AG10803 (cell line): Measurements from ENCODE around the gene DNAJC30.

Experiments used
- DNase-seq: peaks from one replicate; pipeline ENCODE4 v3.0.0; 2010; ENCODE audit warnings: low read depth
- H3K4me3 ChIP-seq: 2 replicates; pipeline ENCODE4 v1.5.1; 2011; ENCODE audit warnings: mild to moderate bottlenecking, low read length, control low read depth
- TF ChIP-seq, protein P1 (sequence below): conservative IDR thresholded peaks from 2 replicates; pipeline ENCODE4 v1.5.1; 2011; ENCODE audit warnings: mild to moderate bottlenecking, low read length, control low read depth, inconsistent platforms

DNAJC30 gene

DNA sequence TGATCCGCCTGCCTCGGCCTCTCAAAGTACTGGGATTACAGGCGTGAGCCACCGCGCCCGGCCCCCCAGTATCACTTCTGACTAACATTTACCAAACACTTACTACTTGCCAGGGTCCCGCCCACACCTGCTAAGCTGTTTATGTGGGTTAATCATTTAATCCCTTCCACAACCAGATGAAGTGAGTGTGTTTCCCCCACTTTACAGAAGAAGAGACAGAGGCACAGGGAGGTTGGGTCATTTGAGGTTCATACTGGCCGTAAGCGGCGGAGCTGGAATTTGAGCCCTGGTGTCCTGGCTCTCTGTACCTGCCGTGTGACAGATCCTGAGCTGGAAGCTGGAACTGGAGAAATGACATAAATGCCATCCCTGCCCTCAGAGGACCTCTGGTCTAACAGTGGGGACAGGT is 30.7 kb downstream of the DNAJC30 start:
- TF ChIP-seq, protein P1, sequence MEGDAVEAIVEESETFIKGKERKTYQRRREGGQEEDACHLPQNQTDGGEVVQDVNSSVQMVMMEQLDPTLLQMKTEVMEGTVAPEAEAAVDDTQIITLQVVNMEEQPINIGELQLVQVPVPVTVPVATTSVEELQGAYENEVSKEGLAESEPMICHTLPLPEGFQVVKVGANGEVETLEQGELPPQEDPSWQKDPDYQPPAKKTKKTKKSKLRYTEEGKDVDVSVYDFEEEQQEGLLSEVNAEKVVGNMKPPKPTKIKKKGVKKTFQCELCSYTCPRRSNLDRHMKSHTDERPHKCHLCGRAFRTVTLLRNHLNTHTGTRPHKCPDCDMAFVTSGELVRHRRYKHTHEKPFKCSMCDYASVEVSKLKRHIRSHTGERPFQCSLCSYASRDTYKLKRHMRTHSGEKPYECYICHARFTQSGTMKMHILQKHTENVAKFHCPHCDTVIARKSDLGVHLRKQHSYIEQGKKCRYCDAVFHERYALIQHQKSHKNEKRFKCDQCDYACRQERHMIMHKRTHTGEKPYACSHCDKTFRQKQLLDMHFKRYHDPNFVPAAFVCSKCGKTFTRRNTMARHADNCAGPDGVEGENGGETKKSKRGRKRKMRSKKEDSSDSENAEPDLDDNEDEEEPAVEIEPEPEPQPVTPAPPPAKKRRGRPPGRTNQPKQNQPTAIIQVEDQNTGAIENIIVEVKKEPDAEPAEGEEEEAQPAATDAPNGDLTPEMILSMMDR: no peak
- H3K4me3 ChIP-seq: no peak overlapping the region
- no peak for DNase-seq

DNA sequence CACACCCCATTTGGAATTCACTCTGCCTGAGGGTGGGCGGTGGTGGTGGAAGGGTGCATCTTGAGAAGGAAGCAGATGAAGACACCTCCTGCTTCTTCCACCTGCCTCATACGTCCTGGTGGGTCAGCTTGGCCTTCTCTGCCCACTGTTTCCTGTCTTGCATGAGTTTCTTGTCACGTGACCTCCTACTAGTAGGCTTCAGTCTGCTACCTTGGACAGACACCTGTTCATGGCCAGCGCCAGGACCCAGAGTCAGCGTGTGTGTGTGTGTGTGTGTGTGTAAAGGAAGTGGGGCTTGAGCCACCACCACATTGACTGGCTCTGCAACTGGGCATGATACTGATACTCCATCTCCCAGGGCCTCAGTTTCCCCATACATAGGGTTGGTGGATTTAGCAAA is 32.7 kb downstream of the DNAJC30 start:
- TF ChIP-seq, protein P1: no peak
- no peak for DNase-seq
- H3K4me3 ChIP-seq: no peak overlapping the region

DNA sequence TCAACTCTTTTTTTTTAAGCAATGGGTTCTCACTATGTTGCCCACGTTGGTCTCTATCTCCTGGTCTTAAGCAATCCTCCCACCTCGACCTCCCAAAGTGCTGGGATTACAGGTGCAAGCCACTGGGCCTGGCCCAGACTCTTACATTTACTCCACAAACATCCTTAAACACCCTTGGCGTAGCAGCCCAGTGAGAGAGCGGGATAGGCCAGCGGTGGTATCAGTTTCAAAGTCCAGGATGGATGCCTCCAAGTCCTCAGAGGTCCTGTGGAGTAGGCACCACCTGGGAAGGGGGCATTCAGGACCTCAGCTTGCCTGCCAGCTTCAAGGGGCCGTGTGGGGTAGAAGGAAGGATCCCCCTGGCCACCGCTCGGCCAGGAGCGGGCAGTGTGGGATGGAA is 33.7 kb downstream of the DNAJC30 start:
- H3K4me3 ChIP-seq: no peak overlapping the region
- no peak for DNase-seq
- TF ChIP-seq, protein P1: no peak

DNA sequence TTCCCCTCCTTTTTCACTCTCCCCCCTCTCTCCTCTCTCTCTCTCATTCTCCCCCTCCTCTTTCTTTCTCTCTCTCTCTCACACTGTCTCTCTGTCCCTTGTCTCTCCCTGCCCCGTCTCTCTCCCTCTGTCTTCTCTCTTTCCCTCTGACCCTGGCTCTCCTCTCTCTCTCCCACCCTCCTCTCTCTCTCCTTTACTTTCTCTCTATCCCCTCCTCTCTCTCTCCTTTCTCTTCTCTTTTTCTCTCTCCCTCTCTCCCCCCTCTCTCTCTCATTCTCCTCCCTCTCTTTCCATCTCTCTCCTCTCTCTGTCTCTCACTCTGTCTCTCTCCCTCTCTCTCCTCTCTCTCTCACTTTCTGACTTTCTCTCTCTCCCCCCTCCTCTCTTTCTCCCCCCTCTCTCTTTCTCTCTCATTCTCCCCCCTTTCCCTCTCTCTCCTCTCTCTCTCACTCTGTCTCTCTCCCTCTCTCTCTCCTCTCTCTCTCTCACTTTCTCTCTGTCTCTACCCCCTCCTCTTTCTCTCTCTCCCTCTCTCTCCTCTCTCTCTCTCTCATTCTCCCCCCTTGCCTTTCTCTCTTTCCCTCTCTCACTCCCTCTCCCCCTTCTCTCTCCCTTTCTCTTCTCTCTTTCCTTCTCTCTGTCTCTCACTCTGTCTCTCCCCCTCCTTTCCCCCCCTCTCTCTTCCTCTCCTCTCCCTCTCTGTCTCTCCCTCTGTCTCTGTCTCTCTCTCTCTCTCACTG is 34.5 kb downstream of the DNAJC30 start:
- no peak for DNase-seq
- H3K4me3 ChIP-seq: no peak overlapping the region
- TF ChIP-seq, protein P1: no peak

DNA sequence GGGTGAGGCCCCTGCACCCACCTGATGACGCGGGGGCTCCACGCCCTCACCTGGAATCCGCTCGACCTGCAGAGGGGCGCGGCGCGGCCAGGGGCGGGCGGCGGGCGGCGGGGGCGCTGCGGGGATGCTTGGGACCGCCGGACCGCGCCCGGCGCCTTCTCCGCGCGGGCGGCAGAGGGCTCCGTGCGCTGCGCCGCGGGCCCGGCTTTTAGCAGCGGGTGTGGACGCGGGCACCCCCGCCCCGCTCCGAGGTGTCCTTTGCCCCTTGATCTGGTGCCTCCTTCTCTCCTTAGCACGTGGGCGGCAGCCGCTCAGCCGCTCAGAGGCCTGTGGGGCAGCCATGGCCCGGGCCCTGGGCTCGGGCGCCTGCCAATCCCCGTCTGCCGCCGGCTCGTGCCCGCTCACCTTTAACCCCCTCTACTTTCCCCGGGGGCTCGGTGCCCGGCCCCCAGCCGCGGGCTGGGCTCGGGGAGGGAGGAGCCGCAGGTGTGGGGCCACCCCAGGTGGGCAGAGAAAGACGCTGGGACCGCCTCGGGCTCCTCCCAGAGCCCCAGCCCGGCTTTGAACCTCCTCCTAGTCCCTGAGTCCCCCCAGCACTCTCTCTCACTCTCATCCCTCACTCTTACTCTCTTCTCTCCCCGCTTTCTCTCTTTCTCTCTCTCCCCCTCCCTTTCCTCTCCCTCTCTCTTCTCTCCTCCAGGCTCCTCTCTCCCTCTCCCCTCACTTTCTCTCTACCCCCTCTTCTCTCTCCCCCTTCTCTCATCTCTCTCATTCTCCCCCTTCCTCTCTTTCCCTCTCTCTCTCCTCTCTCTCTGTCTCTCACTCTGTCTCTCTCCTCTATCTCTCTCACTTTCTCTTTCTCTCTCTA is 35.3 kb downstream of the DNAJC30 start:
- TF ChIP-seq, protein P1: no peak
- H3K4me3 ChIP-seq: no peak overlapping the region
- no peak for DNase-seq

DNA sequence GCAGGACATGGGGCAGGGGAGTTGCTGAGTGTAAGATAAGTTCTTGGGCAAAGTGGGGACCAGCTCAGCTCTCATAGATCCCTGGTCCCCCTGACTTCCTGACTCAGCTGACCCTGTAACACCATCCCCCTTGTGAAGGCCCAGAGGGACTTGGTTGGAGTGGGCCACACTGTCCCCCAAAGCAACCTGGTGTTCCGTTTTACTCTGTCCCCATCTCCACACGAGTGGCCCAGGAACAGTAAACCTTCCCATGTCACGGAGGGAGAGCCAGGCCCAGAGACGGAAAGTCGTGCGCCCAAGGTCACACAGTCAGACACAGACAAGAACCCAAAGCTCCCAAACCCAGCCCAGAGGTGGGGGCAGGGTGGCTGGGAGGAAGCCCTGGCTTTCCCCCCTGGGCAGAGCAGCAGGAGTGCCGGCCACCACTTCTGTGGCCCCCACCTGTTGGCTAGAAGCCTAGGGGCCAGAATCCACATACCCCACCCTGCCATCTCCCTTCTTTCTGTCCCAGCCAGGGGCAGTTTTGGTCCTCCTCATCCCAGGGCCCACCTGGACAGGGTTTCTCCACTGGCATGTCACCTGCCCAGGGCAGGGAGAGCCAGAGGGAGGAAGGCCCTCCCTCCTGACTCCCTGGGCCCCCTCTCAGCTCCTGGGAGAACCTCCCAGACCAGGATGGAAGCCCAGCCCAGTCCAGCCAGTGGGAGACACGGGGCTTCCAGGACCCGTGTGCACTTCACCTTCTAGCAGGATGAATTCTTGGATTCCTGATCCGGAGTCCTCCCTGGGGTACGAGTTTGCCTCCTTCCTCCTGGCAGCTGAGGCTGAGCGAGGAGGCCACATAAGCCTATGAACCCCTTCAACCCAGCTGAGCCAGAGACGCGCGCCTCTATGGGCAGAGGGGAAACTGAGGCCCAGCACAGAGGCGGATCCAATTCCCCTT is 36.2 kb downstream of the DNAJC30 start:
- TF ChIP-seq, protein P1: no peak
- H3K4me3 ChIP-seq: no peak overlapping the region
- no peak for DNase-seq
